ENCODE data around the gene PILRB.

GRCh38 chr7:100406767-100407166 is 48.9 kb downstream of the PILRB start:
- TF ChIP-seq BCL6 (CRISPR knock-in tag; IDR thresholded peaks at IDR 0.05) (no peak), POLR2A (conservative IDR thresholded peaks at IDR 0.05) (no peak), HDGF (IDR thresholded peaks at IDR 0.05) (no peak), ELF1 (tag; IDR thresholded peaks at IDR 0.05) (no peak), ZNF232 (CRISPR knock-in tag; IDR thresholded peaks at IDR 0.05) (no peak), POLR2H (tag; IDR thresholded peaks at IDR 0.05; ENCODE audit: low read depth) (no peak), ZNF398 (CRISPR knock-in tag; IDR thresholded peaks at IDR 0.05) (no peak), SIRT6 (IDR thresholded peaks at IDR 0.05; ENCODE audit: low read depth, low read length) (no peak), CTBP1 (IDR thresholded peaks at IDR 0.05; ENCODE audit: borderline replicate concordance) (no peak), CTCF (IDR thresholded peaks at IDR 0.05 in 2 of 3, conservative IDR thresholded peaks at IDR 0.05 in 1 of 3; ENCODE audit: insufficient read depth in 2 of 3, low read depth in 1 of 3, low read length in 3 of 3) (no peak)
